Stimulated activated CD4-positive, alpha-beta T cell treated with anti-CD3 and anti-CD28 coated beads, Interleukin-1b, Interleukin-23, amount 100 ng/mL, for 24 hours (primary cell): ENCODE results near the gene GAB2.
"Not testable (repeated sequence)": the region's sequence is repeated elsewhere in the genome, so short reads cannot be mapped to it uniquely, and the experiment has no call there.

Experiments used
- DNase-seq, 4 experiments: peaks; one replicate each; pipeline ENCODE4 v3.0.0-alpha.2; 2020; ENCODE audit warnings: low read depth in 4 of 4, low spot score in 1 of 4

Gene GAB2

DNA sequence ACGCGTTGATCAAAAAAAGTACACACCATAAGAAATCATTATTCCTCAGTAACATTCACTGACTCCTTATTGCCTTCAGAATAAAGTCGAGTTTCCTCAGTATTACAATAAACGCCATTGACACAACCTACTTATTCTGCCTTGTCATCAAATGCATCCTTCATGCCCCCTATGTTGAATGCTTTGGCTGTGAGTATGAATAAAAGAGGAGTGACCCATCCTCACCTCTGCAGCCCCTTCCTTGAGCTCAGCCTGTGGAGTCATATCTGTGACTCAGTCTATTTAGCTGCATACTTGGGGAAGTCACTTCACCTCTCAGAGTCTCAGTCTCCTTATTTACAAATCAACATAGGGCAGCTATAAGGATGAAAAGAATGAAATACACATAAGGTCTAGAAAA, 163.8 kb downstream of the GAB2 start:
- no peak for DNase-seq

DNA sequence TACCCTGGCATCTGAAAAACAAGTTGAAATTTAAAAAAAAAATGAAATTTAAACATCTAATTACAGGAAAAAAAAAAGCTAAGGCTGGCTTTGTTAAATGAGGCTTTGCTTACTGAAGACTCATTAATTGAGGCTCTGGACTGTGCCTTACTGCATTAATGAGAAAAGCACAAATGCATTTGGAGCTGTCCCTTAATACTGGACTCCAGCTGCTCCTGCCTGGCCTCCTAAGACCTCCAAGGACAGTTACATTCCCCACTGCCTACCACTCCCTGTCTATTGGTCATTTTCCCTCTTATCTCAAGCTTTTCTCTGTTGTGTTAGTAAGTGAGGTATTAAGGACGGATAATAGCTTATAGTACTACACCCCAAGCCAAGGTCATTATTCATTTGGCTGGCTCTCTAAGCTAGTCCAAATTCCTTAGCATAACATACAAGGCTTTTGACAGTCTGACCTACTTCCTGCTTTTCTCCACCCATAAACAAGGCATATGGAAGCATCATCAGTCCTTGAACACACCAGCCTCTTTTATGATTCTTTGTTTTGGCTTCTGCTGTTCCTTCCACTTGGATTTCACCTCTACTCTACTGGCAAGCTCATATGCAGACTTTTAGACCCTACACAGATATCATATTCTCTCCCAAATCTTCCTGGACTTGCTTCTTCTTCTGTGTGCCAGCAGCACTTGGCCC, 166.4 kb downstream of the GAB2 start:
- no peak for DNase-seq

DNA sequence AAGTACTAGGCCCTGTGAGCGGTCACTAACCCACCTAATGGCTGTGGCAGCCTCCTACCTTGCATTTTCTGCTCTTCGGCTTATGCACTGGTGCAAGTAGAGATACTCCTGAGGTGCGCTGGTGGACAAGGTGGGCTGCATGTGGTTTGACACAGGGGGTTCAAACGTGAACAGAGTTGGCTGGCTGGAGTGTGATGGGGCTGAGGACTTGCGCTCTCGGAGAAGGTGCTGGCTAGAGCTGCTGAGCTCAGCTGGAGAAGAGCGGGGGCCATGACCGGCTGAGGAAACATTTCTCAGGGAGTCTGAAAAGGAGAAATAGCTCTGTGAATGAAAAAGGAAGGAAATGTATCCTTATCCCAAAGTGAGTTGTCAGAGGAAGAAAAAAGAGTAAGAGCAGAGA, 167.5 kb downstream of the GAB2 start:
- DNase-seq = no peak

DNA sequence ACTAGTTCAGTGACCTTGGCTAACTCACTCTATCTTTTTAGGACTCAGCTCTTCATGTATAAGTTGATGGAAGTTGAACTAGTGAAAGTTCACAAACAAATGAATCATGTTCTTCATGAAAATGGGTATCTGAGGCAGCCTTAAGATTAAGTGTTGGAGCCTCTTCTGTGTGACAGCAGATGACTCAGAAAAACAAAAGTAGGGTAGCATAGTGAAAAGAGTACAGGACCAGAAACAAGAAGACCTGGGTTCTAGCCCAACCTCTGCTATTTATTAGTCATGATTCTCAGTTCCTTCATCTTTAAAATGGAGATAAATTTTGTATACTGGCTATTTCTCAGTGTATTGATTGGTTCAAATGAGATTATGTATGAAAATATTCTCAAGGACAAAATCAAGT, 168.7 kb downstream of the GAB2 start:
- no peak for DNase-seq

DNA sequence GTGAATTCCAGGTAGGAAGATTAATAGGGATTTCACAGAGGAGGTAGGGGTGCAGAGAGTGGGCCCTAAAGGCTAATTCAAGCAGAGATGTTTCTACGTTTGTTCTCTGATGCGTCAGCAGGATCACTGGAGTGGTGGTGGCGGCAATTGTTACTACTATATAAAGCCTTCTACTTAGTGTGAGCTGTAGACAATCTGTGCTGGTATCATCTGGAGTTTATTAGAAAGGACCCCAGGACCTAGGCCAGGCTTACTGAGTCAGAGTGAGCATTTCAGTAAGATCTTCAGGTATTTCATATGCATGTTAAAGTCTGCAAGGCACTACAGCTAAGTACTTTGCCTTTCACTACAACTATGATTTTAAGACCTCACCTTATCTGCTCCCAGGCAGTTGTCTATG, 169.4 kb downstream of the GAB2 start:
- no peak for DNase-seq

DNA sequence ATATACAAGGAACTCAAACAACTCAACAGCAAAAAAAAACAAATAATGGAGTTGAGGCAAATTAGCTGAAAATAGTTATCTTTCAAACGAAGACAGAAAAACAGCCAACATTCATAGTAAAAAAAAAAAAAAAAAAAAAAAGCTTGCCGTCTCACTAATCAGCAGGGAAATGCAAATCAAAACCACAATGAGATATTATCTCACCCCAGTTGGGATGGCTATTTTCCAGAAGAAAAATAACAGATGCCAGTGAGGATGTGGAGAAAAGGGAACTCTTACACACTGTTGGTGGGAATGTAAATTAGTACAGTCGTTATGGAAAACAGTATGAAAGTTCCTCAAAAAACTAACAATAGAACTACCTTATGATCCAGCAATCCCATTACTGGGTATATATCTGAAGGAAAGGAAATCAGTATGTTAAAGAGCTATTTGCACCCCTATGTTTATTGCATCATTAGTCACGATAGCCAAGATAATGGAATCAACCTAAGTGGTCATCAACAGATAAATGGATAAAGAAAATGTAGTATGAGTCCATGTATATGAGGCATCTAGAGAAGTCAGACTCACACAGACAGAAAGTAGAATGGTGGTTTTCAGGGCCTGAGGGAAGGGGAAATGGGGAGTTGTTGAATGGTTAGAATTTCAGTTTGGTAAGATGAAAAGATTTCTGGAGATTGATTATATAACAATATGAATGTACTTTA, 172.9 kb downstream of the GAB2 start:
- DNase-seq = no peak

DNA sequence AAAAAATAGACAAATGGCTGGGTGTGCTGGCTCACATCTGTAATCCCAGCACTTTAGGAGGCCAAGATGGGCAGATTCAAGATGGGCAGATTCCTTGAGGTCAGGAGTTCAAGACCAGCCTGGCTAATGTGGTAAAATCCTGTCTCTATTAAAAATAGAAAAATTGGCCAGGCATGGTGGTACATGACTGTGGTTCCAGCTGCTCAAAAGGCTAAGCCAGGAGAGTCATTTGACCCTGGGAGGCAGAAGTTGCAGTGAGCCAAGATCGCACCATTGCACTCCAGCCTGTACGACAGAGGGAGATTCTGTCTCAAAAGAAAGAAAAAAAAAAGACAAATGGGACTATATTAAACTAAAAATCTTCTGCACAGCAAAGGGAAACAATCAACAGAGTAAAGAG, 173.5 kb downstream of the GAB2 start:
- DNase-seq = no peak

DNA sequence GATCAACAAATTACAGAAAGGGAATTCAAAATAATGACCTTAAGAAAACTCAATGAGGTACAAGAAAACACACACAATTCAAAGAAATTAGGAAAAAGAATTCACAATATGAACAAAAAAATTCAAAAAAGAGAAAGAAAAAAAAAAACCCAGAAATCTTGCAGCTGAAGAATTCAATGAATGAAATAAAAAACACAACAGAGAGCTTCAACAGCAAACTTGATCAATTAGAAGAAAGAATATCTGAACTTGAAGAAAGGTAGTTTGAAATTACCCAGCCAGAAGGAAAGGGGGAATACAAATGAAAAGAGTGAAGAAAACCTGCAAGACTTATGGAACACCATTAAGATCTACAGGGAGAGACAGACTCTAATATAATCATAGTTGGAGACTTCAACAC, 176.1 kb downstream of the GAB2 start:
- no peak for DNase-seq

DNA sequence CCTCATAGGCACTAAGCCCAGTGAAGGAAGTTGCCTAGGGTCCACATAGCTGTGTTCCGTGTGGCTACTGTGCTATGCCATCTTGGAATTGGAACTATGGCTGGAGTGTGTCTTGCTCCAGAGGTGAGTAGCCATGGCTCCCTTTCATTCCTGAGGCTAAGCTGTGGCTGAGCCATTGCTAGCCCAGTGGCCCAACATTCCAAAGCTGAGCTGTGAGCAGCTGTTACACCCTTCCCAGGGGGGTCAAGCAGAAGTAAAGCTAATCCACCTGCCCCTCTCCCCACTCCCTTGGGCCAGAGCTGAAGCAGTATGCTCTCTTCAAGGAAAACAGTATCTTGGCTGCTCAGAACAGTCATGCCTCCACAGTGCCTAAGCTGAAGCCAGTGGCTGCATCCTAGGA, 177.8 kb downstream of the GAB2 start:
- no peak for DNase-seq

DNA sequence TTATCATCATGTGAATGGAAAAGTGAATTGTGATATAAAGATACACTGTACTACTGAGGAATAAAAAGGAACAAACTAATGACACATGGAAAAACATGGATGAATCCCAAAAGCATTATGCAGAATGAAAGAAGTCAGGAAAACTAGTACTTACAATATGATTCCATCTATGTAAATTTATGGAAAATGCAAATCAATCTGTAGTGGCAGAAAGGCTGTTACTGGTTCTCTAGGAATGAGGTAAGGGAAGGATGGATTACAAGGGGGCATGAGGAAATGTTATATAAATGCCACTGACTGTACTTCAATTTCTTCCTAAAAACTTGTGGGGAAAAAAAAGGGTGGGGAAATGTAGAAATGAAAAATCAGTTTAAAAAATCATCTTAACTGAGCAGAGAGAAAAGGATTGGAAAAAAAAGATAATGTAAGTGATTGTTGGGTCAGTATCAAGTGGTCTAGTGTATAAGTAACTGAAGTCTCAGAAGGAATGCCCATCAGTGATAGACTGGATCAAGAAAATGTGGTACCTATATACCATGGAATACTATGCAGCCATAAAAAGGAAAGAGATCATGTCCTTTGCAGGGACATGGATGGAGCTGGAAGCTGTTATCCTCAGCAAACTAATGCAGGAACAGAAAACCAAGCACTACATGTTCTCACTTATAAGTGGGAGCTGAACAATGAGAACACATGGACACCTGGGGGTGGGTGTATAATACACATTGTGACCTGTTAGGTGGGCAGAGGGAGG, 180.2 kb downstream of the GAB2 start:
- DNase-seq = no peak

DNA sequence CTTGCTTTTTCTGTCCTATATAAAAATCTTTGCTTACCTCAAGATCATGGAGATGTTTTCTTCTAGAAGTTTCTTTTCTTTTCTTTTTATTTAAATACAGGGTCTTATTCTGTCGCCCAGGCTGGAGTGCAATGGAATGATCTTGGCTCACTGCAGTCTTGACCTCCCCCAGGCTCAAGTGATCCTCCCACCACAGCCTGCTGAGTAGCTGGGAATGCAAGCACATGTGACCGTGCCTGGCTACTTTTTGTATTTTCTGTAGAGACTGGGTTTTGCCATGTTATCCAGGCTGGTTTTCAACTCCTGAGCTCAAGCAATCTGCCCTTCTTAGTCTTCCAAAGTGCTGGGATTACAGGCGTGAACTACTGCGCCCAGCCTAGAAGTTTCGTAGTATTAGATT, 183.6 kb downstream of the GAB2 start:
- DNase-seq = no peak

DNA sequence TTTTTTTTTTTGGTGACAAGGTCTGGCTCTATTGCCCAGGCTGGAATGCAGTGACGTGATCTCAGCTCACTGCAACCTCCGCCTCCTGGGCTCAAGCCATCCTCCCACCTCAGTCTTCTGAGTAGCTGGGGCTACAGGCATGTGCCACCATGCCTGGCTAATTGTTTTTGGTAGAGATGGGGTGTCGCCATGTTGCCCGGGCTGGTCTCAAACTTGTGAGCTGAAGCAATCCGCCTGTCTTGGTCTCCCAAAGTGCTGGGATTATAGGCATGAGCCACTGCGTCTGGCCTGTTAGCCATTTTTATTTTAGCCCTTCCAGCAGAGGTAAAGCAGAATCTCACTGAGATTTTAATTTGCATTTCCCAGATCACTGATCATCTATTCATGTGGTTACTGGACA, 184.6 kb downstream of the GAB2 start:
- DNase-seq = not testable (repeated sequence)

DNA sequence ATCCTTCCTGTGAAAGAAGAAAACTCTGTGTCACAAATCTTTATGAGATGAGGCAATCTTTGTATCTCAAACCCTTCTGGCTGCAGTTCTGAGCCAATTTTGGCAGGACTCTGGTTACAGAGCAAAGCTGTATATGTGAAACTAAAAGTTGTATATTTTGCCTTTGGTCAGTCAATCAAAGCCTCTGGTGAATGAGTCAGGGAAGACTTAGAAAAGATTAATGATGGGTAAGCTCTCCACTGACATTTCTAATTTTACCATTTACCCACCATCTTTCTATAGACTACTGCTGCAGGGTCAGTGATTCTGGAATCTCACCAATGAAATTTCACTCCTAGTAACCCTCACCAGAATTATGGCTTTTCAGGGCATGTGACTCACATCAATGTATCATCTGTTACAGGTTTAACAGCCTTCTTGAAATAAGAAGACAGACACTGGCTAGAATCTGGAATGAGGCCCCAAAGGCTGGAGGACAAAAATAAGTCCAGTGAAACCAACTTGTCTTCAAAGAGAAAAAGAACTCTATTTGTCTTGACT, 185.6 kb downstream of the GAB2 start:
- no peak for DNase-seq

DNA sequence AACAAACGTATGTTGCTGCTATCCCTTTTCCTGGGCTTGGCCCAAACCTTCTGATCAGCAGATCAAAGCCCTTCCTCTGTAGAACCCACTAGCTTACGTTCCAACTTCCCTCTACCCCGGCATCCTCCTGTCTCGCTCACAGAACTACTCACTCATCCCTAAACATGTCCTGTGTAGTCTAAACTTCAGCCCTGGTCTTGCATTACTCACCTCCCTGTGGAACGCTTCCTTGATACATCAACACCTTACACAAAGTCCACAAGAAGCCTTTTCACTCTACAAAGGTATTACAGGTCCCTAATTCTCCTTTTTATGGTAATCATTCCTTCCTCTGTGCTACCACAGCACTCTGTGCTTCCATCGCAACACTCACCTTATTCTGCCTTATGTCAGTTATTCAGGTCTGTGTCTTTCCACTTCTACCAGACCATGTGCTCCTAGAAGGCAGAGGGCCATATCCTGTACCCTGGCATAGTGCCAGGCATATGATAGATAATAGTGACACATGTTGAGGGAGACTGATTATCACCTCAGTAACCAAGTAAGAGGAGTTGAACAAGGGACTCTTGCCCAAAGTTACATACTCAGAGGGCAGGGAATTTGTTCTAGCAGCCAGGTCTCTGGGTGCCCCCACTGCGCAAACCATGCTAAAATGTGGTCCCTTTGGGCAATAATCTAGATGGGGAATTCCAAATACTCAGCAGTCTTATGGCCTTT, 187.3 kb downstream of the GAB2 start:
- no peak for DNase-seq

DNA sequence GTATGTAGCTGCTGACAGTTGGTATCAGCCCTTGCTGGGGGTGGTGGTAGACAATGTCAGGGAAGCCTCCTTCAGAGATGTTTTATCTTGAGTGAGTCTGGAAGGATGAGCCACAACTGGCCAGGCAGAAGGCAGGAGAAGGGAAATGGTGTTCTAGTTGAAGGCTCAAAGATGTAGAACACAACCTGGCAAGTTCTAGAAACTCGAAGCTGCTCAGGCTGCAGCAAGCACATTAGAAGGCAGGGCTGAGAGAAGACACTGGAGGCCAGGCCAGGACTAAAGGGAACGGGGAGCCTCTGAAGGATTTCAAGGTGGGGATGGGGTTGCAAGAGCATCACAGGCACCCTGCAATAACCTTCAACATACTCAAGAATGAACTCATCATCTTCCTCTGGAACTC, 188.5 kb downstream of the GAB2 start:
- no peak for DNase-seq

DNA sequence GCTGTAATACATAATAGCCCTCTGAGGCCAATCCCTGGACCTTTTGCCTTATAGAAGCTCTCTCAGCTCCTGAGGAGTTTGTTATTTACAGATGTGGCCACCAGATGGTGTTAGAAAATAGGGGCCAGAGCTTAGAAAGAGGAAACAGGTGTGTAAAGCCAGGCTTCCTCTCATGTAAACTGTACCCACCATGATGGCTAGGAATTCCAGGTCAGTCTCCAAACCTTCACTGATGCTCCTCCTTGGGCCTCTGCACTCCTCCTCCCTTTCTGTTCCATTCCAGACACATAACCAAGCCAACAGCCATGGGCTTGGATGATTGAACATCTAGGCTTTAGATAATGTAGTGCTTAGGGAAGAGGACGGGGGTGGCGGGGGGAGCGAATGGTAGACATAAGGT, 189.2 kb downstream of the GAB2 start:
- no peak for DNase-seq

DNA sequence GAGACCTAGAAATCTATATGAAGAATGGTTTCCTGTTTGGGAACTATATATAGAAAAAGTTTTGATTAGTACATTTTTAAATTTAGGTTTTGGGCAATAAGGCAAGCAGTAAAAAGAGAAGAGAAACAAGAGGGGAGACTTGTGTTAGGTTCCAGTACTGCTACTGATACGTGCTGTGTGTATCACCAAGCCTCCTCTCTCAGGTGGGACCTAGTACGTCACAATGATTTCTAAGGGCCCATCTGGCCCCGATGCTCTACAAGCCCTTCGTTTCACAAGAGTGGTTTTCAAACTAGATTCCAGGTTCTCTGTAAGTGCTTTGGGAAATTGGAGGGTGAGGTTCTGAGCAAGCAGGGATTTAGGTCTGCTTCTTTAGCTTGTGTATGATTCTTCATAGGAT, 189.7 kb downstream of the GAB2 start:
- no peak for DNase-seq

DNA sequence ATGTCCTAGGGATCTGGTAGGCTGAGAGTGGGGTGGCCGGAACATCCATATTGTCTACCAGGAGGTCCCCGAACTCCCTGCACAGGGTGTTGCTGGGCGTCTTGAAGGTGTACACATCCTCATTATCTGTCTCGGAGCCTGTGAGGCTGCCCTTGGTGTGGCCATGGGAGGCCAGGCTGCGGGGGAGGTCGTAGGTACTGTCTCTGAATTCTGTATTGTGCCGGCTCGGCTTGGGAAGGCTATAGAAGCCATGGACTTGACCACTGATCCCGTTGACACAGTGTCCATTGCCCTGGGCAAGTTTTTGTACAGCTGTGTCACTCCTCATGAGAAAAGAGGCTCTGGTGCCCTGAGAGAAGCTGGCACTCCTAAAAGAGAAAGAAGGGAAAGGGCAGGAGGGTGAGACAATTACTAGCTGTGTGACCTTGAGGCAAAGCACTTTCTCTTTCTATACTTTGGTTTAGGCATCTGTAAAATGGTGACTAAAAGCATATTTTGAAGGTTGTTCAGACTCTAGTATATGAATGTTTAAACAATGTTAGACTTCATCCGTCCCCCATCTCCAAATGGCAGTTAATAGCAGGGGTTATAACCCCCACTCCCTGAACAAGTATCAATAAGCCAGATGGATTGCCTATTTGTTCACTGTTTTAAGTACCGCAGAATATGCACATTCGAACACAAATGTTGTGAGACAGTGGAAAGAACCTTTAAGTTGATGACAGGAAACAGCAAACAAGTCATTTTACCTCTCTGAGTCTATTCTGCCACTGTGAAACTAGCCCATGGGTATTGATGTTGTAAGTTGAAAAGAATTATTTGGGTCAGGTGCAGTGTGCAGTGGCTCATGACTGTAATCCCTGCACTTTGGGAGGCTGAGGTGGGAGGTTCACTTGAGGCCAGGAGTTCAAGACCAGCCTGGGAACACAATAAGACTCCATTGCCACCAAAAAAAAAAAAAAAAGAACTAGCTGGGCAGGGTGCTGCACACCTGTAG, 190.6 kb downstream of the GAB2 start:
- DNase-seq = no peak

DNA sequence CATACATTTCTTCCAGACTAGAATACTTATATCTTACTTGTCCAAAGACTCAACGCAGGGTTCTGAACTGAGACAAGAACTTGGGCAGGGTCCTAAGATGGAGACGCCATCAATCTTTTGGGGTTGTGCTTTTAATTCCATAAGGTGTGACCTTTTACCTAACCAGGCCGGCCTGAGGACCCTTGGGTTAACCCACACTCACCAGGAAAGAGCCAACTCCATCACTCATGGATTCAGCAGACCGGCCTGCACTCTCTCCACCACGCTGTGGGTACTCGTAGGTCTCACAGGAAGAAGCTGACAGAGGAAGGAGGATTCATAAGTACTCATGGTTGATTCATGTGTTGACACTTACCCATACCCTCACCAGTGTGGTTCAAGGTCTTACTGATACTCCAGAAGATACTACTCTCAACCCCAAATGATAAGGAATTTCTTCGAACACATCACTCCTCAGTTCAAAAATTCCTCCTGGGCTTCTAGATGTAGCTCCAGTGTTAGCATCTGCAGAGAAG, 192.7 kb downstream of the GAB2 start:
- DNase-seq = no peak

DNA sequence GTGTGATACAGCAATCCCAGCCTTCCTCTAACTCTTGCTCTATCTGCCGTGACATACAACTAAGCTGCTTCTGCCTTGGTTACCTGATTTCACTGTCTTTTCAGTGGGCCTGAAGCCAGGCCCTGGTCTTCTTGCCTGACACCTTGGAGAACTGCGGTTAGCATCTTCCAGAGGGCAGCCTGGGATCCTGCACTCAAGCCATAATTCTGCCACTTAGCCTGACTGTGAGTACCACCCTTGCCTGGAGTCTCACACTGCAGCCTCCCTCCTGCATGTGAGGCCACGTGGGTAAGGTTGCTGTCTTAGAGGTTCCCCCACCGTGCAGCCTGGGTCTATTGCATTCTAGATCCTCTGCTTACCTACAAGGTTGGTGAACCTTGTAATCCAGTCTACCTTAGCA, 193.1 kb downstream of the GAB2 start:
- DNase-seq = no peak
